Lung microvascular endothelial cell (primary cell): Measurements from ENCODE around the gene ZDHHC11. TPM values are rescaled to one million over a fixed set of nuclear protein-coding genes. Genes with fewer than 3 reads are reported as not detected.
"Not testable (repeated sequence)": the region's sequence is repeated elsewhere in the genome, so short reads cannot be mapped to it uniquely, and the experiment has no call there.

ENCODE experiments used
- DNase-seq, 2 donors: peaks; one replicate each; pipeline versions ENCODE4 v3.0.0 to v3.0.0-alpha.2; 2010; ENCODE audit warnings: low read depth in 2 of 2
- total RNA-seq: library from RNA; depleted of rRNA; stranded (reverse); fragments of >200 nt; gene quantifications from 2 replicates; pipeline ENCODE4 v1.2.1, GENCODE V29; 2014

ZDHHC11 gene
- total RNA-seq, 1 donor from 2014 or later: 0.60 TPM

- DNase-seq: not testable (repeated sequence)
Measured at GRCh38 chr5:748011-748980, 102.5 kb downstream of the ZDHHC11 start.

- DNase-seq: not testable (repeated sequence)
Measured at GRCh38 chr5:747303-747844, 103.4 kb downstream of the ZDHHC11 start.

GRCh38 chr5:746258-746761 lies 104.5 kb downstream of the ZDHHC11 start:
- DNase-seq: no peak

Other genes with a start within 250 kb of the ZDHHC11 start
- gene CEP72, start 238.6 kb downstream of the ZDHHC11 start, total RNA-seq: 0.99 and 1.5 TPM in 2 replicates
- gene TPPP, start 157.6 kb downstream of the ZDHHC11 start, total RNA-seq: under 0.01 and 0.44 TPM in 2 replicates
- under 0.01 TPM in 1 of 2 replicates, not detected in the other for gene ZDHHC11B, start 66.3 kb downstream of the ZDHHC11 start, total RNA-seq
- 25.9 and 31.2 TPM in 2 replicates for gene BRD9, start 41.8 kb upstream of the ZDHHC11 start, total RNA-seq
- gene TRIP13, start 41.9 kb upstream of the ZDHHC11 start, total RNA-seq: 3.0 and 13.3 TPM in 2 replicates
- 0.22 and 0.79 TPM in 2 replicates for gene NKD2, start 157.8 kb upstream of the ZDHHC11 start, total RNA-seq